NCI-H2227 (cell line): ENCODE measurements around the gene CDK8.

ENCODE experiments used
- DNase-seq: peaks from one replicate; lab custom pipeline; 2025; ENCODE audit not compliant: unreplicated experiment; lab: John Stamatoyannopoulos, UW

The CDK8 gene

DNA sequence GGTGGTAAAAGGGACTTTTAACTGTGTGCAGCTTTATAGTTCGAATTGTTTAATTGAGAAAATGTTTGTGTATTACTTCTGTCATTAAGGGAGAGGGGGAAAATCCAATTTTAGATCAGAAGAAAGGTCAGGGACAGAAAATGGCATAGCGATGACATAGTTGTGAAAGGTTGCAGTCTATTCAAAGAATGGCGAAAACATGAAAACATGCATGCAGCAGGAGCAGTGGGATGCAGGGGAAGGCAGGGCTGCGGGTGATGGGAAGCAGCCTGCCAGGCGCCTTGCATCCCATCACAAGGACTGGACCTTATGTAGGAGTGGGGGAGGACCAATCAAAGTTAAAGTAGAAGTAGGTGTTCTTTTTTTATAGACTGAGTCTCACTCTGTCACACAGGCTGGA lies 125.9 kb downstream of the CDK8 start:
- DNase-seq, result no peak

DNA sequence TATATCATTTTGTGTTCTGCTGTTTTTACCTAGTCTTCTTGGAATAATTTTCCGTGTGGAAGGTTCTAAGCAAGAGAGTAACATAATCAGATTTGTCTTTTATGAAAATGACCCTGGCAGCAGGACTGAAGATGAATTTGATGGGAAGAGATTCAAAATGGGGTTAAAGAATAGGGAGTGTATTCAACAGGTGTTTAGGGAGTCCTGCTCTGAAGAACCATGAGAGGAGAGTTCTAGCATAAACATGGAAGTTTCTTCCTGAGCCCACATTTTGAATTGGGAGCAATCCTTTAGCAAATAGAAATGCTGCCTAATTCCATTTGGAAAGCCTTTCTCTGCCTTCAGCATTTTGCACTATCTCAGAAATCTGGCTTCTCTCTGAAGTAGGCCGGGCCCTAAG lies 127.0 kb downstream of the CDK8 start:
- no peak for DNase-seq

DNA sequence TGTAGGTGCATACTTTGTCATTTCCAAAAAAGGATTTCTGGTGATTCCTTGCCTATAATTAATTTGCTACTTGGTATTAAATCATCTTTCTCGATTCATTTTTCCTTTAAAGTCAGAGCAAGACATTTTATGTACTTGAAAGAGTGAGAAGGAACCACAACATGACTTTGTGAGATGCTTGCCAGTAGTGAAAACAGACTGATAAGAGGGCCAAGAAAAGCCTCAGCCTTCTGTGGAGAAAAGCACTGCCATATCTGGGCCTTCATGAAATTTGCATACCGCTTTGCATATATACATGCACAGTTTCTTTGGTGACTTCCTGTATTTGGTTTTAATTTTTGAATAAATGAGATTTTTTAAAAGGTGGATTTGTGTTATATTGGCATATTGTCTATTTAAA lies 128.4 kb downstream of the CDK8 start:
- no peak for DNase-seq

DNA sequence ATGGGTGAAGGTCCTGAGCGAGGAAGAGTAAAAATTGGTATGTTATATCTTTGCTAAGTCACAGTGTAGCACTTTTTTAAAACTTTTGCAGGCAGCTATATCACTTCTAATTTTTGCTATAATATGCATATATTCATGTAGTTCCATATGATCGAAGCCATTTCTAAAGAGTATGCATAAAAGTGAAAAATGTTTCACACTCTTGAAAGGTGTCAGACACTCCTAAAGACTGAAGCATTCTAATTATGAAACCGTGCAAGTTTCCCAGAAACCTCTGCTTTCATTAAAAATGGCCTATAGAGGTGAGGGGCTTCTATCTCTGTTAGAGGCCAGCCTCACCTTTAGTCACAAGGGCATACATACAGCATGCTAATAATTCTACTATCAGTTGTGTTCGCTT lies 128.9 kb downstream of the CDK8 start:
- no peak for DNase-seq

DNA sequence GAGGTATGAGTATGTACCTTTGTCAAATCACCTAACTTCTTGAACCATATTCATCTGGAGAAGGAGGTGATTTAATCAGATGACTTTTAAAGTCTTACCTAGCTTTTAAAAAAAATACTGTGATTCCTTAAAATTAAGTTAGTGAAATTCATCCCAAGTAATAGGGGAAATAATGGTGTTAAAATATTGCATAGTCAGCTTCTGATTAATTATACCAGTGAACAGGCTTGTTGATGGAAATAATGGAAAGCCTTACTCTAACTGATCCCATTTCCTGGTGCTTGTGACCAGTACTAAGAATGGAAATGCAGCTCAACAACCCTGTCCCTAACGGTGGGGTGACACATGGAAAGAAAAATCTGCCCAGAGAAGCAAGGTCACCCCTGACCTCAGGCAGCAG lies 130.7 kb downstream of the CDK8 start:
- DNase-seq, result no peak

DNA sequence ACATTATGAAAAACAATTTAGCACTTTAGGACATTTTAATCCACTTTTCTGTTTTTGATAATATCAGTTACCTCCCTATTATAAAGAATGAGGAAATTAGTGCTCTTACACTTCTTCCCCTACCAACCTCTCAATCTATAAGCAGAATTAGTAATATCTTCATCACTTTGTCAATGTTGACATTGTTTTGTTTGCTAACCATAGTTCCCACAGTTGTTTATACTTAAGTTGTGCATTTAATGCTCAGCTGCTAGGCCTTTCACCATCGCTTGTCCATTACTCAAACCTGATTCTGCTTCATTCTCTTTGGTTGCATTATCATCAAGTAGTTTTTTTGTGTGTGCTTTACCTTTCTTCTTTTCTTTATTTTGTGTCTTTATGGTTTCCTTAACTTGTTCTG lies 132.1 kb downstream of the CDK8 start:
- no peak for DNase-seq

DNA sequence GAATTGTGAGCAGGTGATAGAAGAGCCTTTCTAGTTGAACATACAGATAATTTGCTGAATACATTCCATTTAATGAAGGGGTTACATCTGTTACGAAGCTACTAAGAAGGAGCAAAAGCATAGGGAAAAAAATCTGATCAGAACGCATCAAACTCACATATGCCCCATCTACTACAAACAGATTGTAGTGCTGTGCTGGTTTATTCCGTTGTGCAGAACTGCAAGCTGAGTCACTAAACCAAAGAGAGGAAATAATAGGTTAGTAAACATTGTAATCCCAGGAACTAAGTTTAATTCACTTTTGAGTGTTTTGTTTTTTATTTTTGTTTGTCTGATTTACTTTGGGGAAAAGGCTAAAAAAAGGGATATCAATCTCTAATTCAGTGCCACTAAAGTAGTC lies 136.3 kb downstream of the CDK8 start:
- no peak for DNase-seq

DNA sequence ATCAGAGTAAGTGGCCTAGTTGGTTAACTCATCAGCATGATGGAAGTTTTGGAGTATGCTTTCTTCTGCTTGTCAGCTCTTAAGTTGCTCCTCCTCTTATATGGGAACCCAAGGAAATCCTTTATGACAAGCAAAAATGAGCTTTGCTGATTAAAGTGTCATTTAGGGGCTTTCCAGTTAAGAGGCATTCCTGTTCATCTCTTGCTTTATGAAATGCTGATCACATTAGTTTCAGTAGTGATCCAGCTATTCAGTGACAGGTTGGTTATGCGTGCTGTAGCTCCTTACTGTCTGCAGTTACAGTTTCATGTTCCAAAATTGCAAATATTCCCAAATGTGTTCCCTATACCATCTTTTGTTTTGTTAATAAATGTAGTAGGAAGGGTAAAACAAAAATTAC lies 146.6 kb downstream of the CDK8 start:
- no peak for DNase-seq

DNA sequence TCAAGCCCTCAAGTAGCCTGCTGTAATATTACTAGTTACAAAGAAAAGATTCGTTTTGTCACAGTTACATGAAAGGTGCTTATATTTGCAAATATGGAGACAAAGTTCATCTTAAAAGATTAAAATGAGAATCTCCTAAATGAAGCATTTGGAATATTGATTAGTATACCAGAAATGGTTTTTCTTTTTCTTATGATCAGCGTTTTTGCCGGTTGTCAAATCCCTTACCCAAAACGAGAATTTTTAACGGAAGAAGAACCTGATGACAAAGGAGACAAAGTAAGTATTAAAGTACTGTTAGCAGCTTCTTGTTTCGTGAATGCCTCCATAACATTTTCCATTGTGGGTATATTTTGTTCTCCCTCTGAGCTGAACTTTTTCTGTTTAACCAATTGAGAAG lies 147.1 kb downstream of the CDK8 start:
- DNase-seq, result no peak

DNA sequence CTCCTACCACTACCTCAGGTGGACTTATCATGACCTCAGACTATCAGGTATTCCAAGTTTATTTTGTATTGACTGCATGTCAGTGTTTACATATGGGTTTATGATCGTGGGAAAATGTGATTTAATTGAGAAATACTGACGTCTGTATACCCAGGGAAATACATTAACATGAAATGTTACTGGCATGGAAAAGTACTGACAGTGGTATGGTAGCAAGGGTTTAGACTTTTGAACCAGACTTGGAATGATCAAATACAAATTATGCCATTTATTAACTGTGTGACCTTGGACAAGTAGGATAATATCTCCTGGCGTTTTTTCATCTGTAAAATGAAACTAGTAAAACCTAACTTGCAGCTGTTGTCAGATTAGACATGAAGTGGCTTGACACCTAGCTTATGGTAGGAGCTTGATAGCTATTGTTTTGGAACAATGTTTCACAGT lies 147.7 kb downstream of the CDK8 start:
- DNase-seq, result no peak

DNA sequence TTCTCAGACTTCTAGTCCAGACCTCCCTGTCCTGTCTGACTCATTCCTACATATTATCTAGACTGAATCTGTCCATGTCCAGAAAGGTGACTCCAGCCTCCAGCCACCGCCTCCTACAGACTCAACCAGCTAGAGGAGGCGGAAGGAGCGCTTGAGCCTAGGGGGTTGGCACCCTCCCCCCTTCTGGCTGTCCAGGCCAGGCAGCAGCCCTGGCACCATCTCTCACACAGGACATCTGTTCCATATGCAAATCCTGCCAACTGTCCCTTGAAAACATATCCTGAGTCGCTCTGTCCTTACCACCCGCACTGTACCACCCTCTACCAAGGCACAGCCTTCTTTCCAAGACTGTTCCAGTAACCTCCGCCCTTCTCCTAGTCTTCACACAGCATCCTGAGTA lies 152.9 kb downstream of the CDK8 start:
- DNase-seq, result no peak

DNA sequence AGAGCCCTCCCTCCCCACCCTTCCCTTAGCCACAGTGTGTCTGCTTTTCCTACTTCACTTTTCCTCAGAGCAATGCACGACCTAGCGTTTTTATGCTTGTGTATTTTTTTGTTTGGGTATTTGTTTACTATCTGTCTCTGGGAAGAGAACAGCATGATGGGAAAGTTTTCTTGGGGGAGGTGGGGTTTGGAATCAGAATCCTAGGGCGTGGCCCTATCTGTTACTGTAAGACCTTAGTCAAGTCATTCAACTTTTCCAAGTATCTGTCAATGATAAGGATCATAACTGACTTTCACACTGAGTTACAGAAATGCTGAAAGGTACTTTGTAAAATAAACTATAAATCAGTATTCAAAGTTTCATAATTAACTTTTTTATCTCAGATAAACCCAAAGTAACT lies 157.3 kb downstream of the CDK8 start:
- no peak for DNase-seq

DNA sequence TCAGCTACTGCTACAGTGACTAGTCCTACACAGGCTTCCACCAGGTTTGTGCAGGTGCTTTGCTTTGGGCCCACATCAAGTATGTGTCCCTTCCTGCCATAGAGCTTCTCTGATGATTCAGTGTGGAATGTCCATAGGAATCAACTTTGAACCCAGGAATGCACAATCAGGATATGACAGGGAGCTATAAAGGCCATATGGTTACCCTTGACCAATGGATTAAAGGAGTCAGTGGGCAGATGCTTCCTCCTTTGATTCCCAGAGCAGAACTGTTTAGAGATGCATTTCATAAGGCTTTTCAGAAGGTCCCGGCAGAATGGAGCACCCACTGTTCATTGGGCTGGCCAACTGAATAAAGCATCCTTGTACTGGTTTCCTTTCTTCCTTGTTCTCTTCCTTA lies 158.3 kb downstream of the CDK8 start:
- DNase-seq, result no peak

DNA sequence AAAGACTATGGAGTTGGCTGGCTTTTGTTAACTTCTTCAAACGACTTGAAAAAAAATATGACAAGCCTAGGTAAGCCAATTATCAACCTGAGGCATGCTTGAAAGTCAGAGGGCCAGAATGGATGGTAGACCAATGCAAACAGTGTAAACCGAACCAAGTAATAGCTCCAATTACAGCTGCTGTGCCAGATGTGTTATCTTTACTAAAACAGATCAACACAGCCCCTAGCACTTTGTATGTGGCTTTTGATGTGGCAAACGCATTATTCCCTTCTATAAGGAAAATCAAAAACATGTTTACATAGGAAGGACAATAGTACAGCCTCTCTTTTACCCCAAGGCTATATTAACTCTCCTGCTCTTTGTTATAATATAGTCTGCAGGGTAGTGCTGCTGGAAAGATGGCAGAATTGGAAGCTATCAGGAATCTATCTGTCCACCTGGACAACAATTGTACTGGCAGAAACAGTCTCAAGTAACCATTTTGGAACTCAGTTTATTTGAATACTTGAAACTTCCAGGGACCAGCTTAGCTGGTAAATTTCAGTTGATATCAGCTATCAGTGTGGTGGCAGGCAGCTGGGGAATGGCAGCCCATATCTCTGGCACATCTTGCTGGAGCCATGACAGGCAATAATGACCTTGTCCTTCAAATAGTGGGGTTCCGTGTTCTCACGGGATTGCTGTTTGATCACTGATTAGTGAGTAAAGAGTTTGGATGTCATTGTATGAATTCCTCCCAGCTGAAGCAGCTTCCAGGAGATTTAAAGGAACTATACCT lies 159.2 kb downstream of the CDK8 start:
- DNase-seq, result no peak

DNA sequence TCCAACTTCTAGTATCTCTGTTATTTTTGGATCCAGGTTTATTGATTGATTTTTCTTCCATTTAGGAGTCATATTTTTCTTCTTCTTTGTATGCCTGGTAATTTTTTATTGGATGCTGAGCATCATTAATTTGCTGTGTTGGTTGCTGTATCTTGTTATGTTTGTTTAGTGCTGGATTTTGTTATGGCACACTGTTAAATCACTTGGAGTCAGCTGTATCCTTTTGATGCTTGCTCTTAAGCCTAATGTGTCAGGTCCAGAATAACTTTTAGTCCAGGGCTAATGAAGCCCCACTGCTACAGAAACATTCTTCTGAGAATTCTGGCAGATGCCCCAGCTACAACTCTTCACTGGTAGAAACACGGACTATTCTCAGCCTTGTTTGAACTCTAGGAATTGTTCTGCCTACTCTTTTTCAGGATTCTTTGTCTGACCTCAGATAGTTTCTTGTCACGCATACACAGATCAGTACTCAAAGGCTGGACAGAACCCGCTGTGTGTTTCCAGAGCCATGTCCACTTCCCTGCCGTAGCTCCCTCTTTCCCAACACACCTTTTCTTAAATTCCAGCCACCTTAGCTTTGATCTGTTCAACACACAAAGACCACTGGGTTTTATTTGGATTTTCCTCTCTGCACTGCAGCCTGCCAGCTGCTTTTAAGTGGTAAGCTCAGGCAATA lies 166.5 kb downstream of the CDK8 start:
- no peak for DNase-seq

DNA sequence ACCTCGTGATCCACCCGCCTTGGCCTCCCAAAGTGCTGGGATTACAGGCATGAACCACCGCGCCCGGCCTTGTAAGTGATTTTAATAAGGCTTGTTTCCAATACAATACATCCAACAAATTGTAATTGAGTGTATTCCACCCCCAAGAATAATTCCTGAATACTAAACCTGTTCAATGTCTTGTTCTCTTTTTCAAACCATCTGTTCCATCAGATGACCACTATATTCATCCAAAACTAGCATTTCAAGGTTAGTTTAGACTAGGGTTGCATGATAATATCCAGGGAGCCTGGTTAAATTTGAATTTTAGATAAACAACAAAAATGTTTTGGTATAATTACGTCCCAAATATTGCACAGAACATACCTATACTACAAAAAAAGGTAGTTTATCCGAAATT lies 168.1 kb downstream of the CDK8 start:
- DNase-seq, result no peak

DNA sequence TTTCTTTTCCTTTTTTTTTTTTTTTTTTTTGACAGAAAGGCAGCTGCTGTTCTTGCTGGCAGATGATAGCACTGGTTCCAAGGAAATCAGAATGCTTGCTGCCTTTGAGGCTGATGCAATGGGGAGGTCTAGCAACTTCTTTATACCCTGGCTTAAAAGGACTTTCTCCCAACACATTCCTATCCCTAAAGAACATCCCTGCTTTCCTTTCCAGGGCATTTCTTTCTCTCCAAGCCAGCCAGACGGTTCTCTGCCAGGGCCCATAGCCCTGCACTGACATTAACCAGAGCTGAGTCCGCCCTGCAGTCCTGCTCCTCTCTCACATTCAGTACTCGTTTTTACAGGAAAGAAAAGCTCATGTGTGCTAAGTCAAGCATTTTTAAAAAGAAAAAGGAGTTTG lies 169.7 kb downstream of the CDK8 start:
- no peak for DNase-seq

DNA sequence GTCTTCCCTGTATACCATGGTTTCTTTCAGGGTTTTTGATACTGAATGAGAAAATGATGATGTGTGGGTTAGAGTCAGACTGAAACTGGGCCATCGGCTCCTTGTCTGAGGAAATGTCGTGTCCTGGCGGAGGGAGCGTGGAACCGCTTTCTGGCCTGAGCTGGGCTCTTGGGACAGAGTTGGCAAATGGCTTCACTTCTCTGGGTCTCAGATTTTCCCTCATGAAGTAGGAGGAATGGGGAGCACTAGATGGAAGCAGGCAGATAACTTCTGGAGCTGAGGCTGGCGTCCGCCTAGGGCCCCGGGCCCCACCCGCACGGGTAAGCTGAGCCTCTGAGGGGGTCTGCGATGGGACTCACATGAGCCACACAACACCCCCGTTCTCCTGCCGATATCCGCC lies 170.3 kb downstream of the CDK8 start:
- no peak for DNase-seq

DNA sequence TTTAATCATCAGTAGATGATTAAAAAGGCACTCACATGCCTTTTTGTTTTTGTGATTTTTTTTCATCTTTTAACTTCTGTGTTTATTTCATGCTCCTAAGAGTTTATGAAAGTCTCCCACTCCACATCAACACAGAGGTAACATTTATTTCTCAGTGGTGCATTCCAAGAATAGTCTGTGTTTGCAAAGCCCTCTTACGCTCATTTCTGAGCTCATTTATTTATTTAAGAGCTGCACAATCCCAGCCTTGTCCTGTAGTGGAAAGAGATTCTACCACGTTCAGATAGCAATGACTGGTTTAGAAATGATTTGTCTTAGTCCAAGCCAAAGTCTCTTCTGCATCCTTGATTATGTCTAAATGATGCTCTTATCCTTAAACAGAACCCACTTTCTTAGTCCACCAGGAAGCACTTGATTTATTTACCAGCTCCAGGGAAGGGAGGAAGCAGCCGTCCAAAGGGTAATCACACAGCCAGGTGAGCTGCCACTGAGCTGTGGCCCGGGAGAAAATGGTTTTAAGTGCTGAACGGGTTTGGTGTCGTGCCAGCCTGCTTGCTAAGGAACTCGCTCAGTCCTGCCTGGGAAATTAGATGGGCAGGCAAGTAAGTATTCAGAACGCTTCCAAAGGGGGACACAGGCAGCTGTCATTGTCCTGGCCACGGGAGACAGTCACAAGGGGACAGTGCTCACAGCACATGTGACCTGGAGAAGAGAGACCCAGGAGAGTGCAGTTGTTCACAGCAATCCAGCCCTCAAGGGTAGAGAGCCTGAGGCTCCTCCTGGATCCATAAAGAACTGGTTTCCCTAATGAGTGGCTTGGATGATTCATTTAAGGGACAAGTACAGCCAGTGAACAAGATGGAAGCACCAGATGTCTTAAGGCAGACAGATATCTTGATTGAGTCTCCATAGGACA lies 171.8 kb downstream of the CDK8 start:
- no peak for DNase-seq

DNA sequence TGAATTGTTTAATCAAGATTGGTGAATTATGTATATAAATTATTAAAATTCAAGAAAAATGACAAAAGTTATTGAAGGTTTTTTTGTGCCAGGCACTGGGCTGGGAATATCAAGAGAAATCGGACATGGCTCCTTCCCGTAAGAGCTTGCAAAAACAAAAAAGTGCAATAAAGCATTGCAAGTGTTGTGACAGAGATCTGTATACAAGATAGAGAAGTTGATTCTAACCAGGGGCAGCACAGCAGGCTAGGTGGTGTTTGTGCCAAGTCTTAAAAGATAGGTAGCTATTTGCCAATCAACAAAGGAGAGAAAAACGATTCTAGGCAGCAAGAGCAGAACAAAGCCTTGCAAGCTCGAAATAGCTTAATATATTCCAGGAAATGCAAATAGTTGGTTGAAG lies 179.8 kb downstream of the CDK8 start:
- no peak for DNase-seq

DNA sequence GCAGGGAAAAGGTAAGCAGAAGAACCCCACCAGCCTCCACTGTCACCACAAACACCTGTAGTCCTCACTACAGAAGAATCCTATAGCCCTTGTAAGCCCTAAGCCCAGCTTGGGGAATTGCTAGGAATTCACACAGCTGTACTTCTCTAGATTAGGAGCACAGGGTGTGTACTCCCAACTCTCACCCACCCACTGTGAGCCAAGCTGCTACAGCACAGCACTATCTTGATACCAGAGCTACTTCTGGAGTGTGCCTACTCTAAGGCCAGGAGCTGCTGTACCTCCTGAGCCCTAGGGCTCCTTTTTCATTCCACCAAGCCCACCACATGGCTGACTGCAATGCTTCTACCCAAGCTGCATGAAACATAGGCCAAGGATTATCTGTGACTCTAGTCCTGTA lies 181.2 kb downstream of the CDK8 start:
- DNase-seq, result no peak

DNA sequence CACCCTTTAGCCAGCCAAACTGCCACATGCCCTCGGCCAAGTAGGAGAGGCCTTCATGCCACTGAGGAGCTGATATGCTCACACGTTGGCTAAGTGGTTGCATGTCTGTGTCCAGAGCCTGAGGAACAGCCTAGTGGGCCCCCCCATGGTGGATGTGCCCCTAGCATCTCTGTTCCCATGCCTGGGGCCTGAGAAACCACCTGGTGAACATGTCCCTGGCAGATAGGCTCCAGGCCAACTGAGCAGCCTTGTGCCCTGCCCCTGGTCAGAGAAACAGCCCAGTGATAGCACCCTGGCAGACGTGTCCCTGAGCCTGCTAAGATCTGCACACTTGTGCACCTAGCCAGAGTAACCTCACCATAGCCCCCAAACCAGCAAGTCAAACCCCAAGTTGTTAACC lies 181.7 kb downstream of the CDK8 start:
- DNase-seq, result no peak
